Measurements from ENCODE around the gene TRIP13. TPM values are rescaled to one million over a fixed set of nuclear protein-coding genes. Genes with fewer than 3 reads are reported as not detected.

Gene TRIP13
- total and polyA plus RNA-seq, 10 of the 15 experiments (the other 5 are each of a cell fraction or from before 2014, with no cell fraction given) = 15.1 to 64.9 (median 32.2) TPM

DNA sequence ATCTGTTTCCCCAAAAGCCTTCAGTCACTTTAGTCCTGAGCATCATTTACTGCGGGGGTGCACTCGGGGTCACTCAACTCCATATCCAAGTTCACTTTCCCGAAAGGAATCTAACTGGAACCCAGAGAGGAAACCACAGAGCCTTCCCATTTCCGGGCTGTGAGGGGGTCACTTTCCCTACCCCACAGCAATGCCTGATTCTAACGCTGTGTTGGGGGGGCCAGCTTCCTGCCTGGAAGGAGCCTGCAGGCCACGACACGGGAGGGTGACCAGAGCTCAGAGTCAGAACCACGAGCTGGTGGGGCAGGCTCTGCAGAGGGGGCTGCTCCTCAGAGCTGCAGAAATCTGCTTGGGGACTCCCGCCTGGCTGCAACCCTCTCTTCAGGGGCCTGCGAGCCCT, 20.4 kb upstream of the TRIP13 start:
- Histone ChIP-seq H3K27ac (ENCODE audit: control insufficient read depth, insufficient read depth) (no peak overlapping the region), H3K9me3 (replicated peaks; ENCODE audit: control insufficient read depth, insufficient read depth, low read length) (no peaks in the 10 kb centered on the region), H3K9ac (ENCODE audit: control insufficient read depth, insufficient read depth, low read length) (no peak overlapping the region), H2AFZ (ENCODE audit: control insufficient read depth, low read depth, low read length) (no peak overlapping the region), H3K36me3 (ENCODE audit: control insufficient read depth in 2 of 2, insufficient read depth in 2 of 2, low read length in 1 of 2) (peaks cover 37 to 38% of the 10 kb centered on the region in 2 experiments), H3K79me2 (ENCODE audit: control insufficient read depth, insufficient read depth, low read length) (no peaks in the 10 kb centered on the region), H3K4me2 (ENCODE audit: control insufficient read depth, insufficient read depth) (no peak overlapping the region), H3K4me3 (no peak overlapping the region), H3K4me1 (ENCODE audit: control insufficient read depth, insufficient read depth, low read length) (no peaks in the 10 kb centered on the region), H4K20me1 (ENCODE audit: control insufficient read depth, insufficient read depth) (0 out of 2 replicates have a peak, but pooled peaks cover 3% of the 10 kb centered on the region), H3K27me3 (replicated peaks in 1 of 2; ENCODE audit: control insufficient read depth in 2 of 2, insufficient read depth in 2 of 2, low read length in 1 of 2) (no peaks in the 10 kb centered on the region)
- RAD21 ChIA-PET (ENCODE audit: unreplicated experiment) = no interaction called here
- CTCF ChIA-PET = interaction anchor here (1.2 kb wide), 1 partner anchor 555 kb away, joined by 3 read pairs; no protein-coding TSS in a partner anchor
- FAIRE-seq (no peak), DNase-seq (ENCODE audit: low read depth, low spot score) (no peak), ATAC-seq (no peak)
- WGBS (ENCODE audit: insufficient coverage, insufficient replicate concordance, low lambda C conversion rate, missing lambda C conversion rate) = 79% methylated on average over 10 of the region's 10 CpGs
- no TSS peak for BruUV-seq (replicated peaks)
- intact Hi-C loops (cut with micrococcal nuclease; ENCODE audit: unreplicated experiment) = no loop called here
- POLR2A ChIA-PET = no interaction called here
- in situ Hi-C loops (cut with MboI) = no loop called here
- SMC1A ChIA-PET (ENCODE audit: uncharacterized antibody, unreplicated experiment) = no interaction called here
- no peak for TF ChIP-seq RBBP5 (conservative IDR thresholded peaks at IDR 0.05)
- no peak for TF ChIP-seq RFX5 (IDR thresholded peaks at IDR 0.05; ENCODE audit: low read depth, low read length)
- no peak for TF ChIP-seq NFYB (IDR thresholded peaks at IDR 0.05; ENCODE audit: insufficient read depth, low read depth, low read length)
- TF ChIP-seq, protein P1, sequence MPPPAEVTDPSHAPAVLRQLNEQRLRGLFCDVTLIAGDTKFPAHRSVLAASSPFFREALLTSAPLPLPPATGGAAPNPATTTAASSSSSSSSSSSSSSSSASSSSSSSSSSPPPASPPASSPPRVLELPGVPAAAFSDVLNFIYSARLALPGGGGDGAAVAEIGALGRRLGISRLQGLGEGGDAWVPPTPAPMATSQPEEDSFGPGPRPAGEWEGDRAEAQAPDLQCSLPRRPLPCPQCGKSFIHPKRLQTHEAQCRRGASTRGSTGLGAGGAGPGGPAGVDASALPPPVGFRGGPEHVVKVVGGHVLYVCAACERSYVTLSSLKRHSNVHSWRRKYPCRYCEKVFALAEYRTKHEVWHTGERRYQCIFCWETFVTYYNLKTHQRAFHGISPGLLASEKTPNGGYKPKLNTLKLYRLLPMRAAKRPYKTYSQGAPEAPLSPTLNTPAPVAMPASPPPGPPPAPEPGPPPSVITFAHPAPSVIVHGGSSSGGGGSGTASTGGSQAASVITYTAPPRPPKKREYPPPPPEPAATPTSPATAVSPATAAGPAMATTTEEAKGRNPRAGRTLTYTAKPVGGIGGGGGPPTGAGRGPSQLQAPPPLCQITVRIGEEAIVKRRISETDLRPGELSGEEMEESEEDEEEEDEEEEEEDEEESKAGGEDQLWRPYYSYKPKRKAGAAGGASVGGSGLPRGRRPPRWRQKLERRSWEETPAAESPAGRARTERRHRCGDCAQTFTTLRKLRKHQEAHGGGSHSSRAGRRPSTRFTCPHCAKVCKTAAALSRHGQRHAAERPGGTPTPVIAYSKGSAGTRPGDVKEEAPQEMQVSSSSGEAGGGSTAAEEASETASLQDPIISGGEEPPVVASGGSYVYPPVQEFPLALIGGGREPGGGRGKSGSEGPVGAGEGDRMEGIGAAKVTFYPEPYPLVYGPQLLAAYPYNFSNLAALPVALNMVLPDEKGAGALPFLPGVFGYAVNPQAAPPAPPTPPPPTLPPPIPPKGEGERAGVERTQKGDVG (CRISPR knock-in tag; IDR thresholded peaks at IDR 0.05) = no peak
- no peak for TF ChIP-seq WRNIP1 (IDR thresholded peaks at IDR 0.05; ENCODE audit: borderline replicate concordance, low read depth, low read length)
- TF ChIP-seq NRF1 (conservative IDR thresholded peaks at IDR 0.05; ENCODE audit: low read depth, low read length) = no peak
- TF ChIP-seq BCL11A (IDR thresholded peaks at IDR 0.05; ENCODE audit: low read depth, low read length) = no peak
- TF ChIP-seq, protein P2, sequence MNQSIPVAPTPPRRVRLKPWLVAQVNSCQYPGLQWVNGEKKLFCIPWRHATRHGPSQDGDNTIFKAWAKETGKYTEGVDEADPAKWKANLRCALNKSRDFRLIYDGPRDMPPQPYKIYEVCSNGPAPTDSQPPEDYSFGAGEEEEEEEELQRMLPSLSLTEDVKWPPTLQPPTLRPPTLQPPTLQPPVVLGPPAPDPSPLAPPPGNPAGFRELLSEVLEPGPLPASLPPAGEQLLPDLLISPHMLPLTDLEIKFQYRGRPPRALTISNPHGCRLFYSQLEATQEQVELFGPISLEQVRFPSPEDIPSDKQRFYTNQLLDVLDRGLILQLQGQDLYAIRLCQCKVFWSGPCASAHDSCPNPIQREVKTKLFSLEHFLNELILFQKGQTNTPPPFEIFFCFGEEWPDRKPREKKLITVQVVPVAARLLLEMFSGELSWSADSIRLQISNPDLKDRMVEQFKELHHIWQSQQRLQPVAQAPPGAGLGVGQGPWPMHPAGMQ (IDR thresholded peaks at IDR 0.05; ENCODE audit: borderline replicate concordance) = no peak
- TF ChIP-seq ZNF274 (IDR thresholded peaks at IDR 0.05; ENCODE audit: insufficient read depth, insufficient read length) = no peak
- no peak for TF ChIP-seq BMI1 (IDR thresholded peaks at IDR 0.05; ENCODE audit: borderline replicate concordance)
- no peak for TF ChIP-seq CHD1 (IDR thresholded peaks at IDR 0.05; ENCODE audit: low read depth, low read length)
- no peak for TF ChIP-seq CHD2 (IDR thresholded peaks at IDR 0.05; ENCODE audit: borderline replicate concordance, low read depth, low read length)
- TF ChIP-seq SMAD1 (IDR thresholded peaks at IDR 0.05; ENCODE audit: low read depth, partially characterized antibody) = no peak
- no peak for TF ChIP-seq BRCA1 (IDR thresholded peaks at IDR 0.05; ENCODE audit: low read depth, low read length)

Data from GM12878 (cell line).